GM12874 (cell line): ENCODE data around the gene PHF11.

ENCODE experiments used
- CTCF ChIP-seq: IDR thresholded peaks from 2 replicates; pipeline ENCODE4 v1.5.1; 2011; ENCODE audit warnings: low read depth, mild to moderate bottlenecking, control low read depth, low read length, moderate library complexity; ENCODE audit not compliant: insufficient read depth

The PHF11 gene

GRCh38 chr13:49498206-49498605 is 2.5 kb downstream of the PHF11 start:
- no peak for TF ChIP-seq CTCF

GRCh38 chr13:49499889-49500660 is 4.3 kb downstream of the PHF11 start:
- TF ChIP-seq CTCF: no peak

DNA sequence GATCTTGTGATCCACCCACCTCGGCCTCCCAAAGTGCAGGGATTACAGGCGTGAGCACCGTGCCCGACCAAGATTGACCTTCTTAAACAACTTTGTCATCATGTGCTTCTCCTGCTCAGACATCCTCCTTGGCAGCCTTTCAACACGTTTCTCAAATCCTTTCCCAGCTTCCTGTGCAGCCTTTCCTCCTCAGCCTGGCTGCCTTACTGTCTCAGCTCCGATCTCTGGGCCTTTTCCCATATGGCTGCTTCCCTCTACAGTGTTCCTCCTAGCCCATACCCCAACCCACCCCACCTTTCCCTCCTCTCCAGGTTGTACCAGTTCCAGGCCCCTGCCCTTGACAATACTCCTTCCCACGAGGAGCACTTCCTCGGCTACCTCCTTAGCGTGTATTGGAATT is 7.2 kb downstream of the PHF11 start:
- TF ChIP-seq CTCF: no peak

- TF ChIP-seq CTCF: no peak
Measured at GRCh38 chr13:49503951-49504350, 8.2 kb downstream of the PHF11 start.

DNA sequence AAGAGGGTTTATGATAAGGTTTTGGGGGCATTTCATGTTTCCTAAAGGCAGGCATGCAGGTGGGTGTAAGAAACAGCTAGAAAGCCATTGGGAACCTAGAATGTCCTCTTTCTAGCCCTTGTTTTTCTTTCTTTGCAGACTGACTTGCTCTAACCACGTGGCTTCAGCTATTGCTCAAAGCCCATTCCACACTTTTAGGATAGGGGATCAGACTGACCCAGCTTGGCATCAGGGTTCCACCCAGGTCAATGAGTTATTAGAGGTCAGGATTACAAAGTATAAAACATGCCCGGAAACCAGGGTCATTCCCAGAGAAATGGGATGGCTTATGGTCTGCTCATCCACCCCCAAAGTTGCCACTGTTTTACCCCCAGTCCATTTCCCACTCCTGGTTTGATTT is 16.8 kb downstream of the PHF11 start:
- TF ChIP-seq CTCF: no peak

GRCh38 chr13:49516467-49516866 is 20.7 kb downstream of the PHF11 start:
- no peak for TF ChIP-seq CTCF

DNA sequence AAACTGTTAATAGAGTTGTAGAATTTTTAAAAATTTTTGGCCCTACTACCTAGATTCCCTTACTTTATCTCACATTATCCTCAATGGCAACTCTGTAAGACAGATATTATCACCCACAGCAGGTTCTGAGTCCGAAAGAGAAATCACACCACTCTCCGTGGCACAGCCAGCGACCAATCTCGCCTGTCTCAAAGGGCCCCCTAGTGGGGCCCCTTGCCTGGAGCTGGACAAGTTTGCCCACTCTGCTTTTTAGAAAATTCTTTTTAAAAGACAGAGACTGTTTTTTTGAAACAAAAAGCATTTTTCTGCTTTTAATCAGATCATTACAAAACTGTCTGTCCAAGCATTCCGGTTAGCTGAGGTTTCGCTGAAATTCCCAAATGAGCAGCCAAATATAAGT is 21.7 kb downstream of the PHF11 start:
- TF ChIP-seq CTCF: peak; percentile 18; the same call in 1 of the 2 replicates
